Measurements from ENCODE around the gene MMGT1.
"Not testable (repeated sequence)": the region's sequence is repeated elsewhere in the genome, so short reads cannot be mapped to it uniquely, and the experiment has no call there.

Gene MMGT1

GRCh38 chrX:135920516-135920915 lies 53.3 kb downstream of the MMGT1 start:
- DNase-seq: not testable (repeated sequence)

- DNase-seq: no peak
Measured at GRCh38 chrX:135914404-135914803, 59.4 kb downstream of the MMGT1 start.
